ENCODE results near the gene TFAP2C. TPM values are rescaled to one million over a fixed set of nuclear protein-coding genes. Genes with fewer than 3 reads are reported as not detected.

The TFAP2C gene
- total RNA-seq, 4 donors from 2014 or later, result 0.82 to 9.0 (median 2.3) TPM

DNA sequence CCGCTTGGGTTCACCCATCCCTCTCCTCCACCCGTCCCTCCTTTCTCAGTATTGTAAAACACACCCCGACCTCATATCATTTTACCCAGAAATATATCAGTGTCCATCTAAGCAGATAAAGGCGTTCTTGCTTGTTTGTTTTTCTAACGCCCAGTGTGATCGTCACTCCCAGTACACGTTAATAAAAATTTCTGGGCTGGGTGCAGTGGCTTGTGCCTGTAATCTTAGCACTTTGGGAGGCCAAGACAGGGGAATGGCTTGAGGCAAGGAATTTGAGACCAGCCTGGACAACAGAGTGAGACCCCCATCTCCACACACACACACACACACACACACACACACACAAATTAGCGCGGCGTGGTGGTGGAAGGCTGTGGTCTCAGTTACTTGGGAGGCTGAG, 24.4 kb upstream of the TFAP2C start:
- no peak overlapping the region for H3K4me3 ChIP-seq
- TF ChIP-seq EP300 (IDR thresholded peaks at IDR 0.05; ENCODE audit: low read depth) (no peak), POLR2AphosphoS5 (IDR thresholded peaks at IDR 0.05) (no peak), POLR2A (IDR thresholded peaks at IDR 0.05) (no peak), CTCF (IDR thresholded peaks at IDR 0.05) (no peak)
- DNase-seq, result no peak
- in situ Hi-C loops (cut with MboI; ENCODE audit: low pct_ligation_motif_present in 1 of 4, low pct_unique_long_range_greater_than_20kb in 1 of 4, low sequenced_read_pairs in 3 of 4), result no loop called here
- H3K27ac ChIP-seq, result no peak overlapping the region
- peaks cover 0 to 13% (median 2%) of the 10 kb centered on the region in 4 donors for H3K4me1 ChIP-seq
- intact Hi-C loops (cut with DNase I; ENCODE audit: low total_unique reads), result no loop called here
- H3K9me3 ChIP-seq, result no peaks in the 10 kb centered on the region
- WGBS, 2 donors (ENCODE audit: low coverage in 1 of 2), result 77 to 100% methylated on average over 1 to 10 of the region's 10 CpGs
- H3K27me3 ChIP-seq, result no peaks in the 10 kb centered on the region
- no peaks in the 10 kb centered on the region for H3K36me3 ChIP-seq

GRCh38 chr20:56605261-56605996, 23.7 kb upstream of the TFAP2C start:
- no peak overlapping the region for H3K4me3 ChIP-seq
- DNase-seq, result no peak
- no peaks in the 10 kb centered on the region for H3K36me3 ChIP-seq
- WGBS, 2 donors (ENCODE audit: low coverage in 1 of 2), result 69 to 82% methylated on average over 3 to 6 of the region's 6 CpGs
- H3K27me3 ChIP-seq, result no peaks in the 10 kb centered on the region
- intact Hi-C loops (cut with DNase I; ENCODE audit: low total_unique reads) (no loop called here), in situ Hi-C loops (cut with MboI; ENCODE audit: low pct_ligation_motif_present in 1 of 4, low pct_unique_long_range_greater_than_20kb in 1 of 4, low sequenced_read_pairs in 3 of 4) (no loop called here)
- H3K27ac ChIP-seq, result no peak overlapping the region
- H3K9me3 ChIP-seq, result no peaks in the 10 kb centered on the region
- H3K4me1 ChIP-seq, result peaks cover 0 to 13% (median 2%) of the 10 kb centered on the region in 4 donors
- TF ChIP-seq POLR2AphosphoS5 (IDR thresholded peaks at IDR 0.05) (no peak), POLR2A (IDR thresholded peaks at IDR 0.05) (no peak), CTCF (IDR thresholded peaks at IDR 0.05) (no peak), EP300 (IDR thresholded peaks at IDR 0.05; ENCODE audit: low read depth) (no peak)

GRCh38 chr20:56606174-56606945, 22.7 kb upstream of the TFAP2C start:
- DNase-seq, result peak; percentile 60
- TF ChIP-seq CTCF (IDR thresholded peaks at IDR 0.05), result peak in 1 of 5 experiments; percentile 12
- no peak for TF ChIP-seq POLR2A (IDR thresholded peaks at IDR 0.05)
- Histone ChIP-seq H3K27ac (no peak overlapping the region), H3K4me3 (no peak overlapping the region), H3K27me3 (no peaks in the 10 kb centered on the region), H3K36me3 (no peaks in the 10 kb centered on the region), H3K9me3 (no peaks in the 10 kb centered on the region), H3K4me1 (peaks cover 0 to 13% (median 2%) of the 10 kb centered on the region in 4 donors)
- intact Hi-C loops (cut with DNase I; ENCODE audit: low total_unique reads), result no loop called here
- WGBS, 2 donors (ENCODE audit: low coverage in 1 of 2), result 69 to 81% methylated on average over 5 to 8 of the region's 8 CpGs
- in situ Hi-C loops (cut with MboI; ENCODE audit: low pct_ligation_motif_present in 1 of 4, low pct_unique_long_range_greater_than_20kb in 1 of 4, low sequenced_read_pairs in 3 of 4), result no loop called here

- Histone ChIP-seq H3K36me3 (no peaks in the 10 kb centered on the region), H3K4me1 (peaks cover 0 to 13% (median 2%) of the 10 kb centered on the region in 4 donors), H3K27ac (no peak overlapping the region), H3K27me3 (no peaks in the 10 kb centered on the region), H3K9me3 (no peaks in the 10 kb centered on the region), H3K4me3 (no peak overlapping the region)
- 89 to 96% methylated on average over 9 to 11 of the region's 11 CpGs for WGBS, 2 donors (ENCODE audit: low coverage in 1 of 2)
- intact Hi-C loops (cut with DNase I; ENCODE audit: low total_unique reads) (no loop called here), in situ Hi-C loops (cut with MboI; ENCODE audit: low pct_ligation_motif_present in 1 of 4, low pct_unique_long_range_greater_than_20kb in 1 of 4, low sequenced_read_pairs in 3 of 4) (no loop called here)
- no peak for DNase-seq
- no peak for TF ChIP-seq EP300 (IDR thresholded peaks at IDR 0.05; ENCODE audit: low read depth)
Measured at GRCh38 chr20:56607061-56607704, 21.9 kb upstream of the TFAP2C start.

All from transverse colon (tissue), 4 donors.